ENCODE results near the gene PTH2R. TPM values are rescaled to one million over a fixed set of nuclear protein-coding genes. Genes with fewer than 3 reads are reported as not detected.

Gene PTH2R
- total RNA-seq, 1 experiment from 2014 or later = 0.10 TPM

GRCh38 chr2:208399201-208399600, 7.4 kb upstream of the PTH2R start:
- no peaks in the 10 kb centered on the region for H3K9me3 ChIP-seq (ENCODE audit: control insufficient read depth, insufficient read depth, low read depth, low read length)
- no TSS peak for BruUV-seq (replicated peaks)
- H3K4me3 ChIP-seq (ENCODE audit: low read depth in 2 of 2, low read length in 2 of 2) = no peak overlapping the region
- H3K36me3 ChIP-seq (ENCODE audit: control insufficient read depth, insufficient read depth, low read length) = no peaks in the 10 kb centered on the region
- H3K27me3 ChIP-seq (ENCODE audit: control insufficient read depth, insufficient read depth, low read length) = peaks cover 15% of the 10 kb centered on the region
- no peak for TF ChIP-seq REST (IDR thresholded peaks at IDR 0.05; ENCODE audit: insufficient read depth in 1 of 2, low read depth in 2 of 2, low read length in 1 of 2)
- TF ChIP-seq POLR2AphosphoS5 (IDR thresholded peaks at IDR 0.05; ENCODE audit: low read depth, low read length) = no peak
- no peak for TF ChIP-seq TCF7L2 (IDR thresholded peaks at IDR 0.05; ENCODE audit: low read depth, low read length)
- TF ChIP-seq SIN3A (IDR thresholded peaks at IDR 0.05; ENCODE audit: borderline replicate concordance, insufficient read depth, low read depth, low read length) = no peak
- TF ChIP-seq, protein P1, sequence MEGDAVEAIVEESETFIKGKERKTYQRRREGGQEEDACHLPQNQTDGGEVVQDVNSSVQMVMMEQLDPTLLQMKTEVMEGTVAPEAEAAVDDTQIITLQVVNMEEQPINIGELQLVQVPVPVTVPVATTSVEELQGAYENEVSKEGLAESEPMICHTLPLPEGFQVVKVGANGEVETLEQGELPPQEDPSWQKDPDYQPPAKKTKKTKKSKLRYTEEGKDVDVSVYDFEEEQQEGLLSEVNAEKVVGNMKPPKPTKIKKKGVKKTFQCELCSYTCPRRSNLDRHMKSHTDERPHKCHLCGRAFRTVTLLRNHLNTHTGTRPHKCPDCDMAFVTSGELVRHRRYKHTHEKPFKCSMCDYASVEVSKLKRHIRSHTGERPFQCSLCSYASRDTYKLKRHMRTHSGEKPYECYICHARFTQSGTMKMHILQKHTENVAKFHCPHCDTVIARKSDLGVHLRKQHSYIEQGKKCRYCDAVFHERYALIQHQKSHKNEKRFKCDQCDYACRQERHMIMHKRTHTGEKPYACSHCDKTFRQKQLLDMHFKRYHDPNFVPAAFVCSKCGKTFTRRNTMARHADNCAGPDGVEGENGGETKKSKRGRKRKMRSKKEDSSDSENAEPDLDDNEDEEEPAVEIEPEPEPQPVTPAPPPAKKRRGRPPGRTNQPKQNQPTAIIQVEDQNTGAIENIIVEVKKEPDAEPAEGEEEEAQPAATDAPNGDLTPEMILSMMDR (IDR thresholded peaks at IDR 0.05) = no peak
- intact Hi-C loops (cut with micrococcal nuclease; ENCODE audit: unreplicated experiment) = loop anchor here (5.0 to 10.0 kb wide), 2 partner anchors 1023 to 1796 kb away; partner anchors contain the start of gene MAP2
- CTCF ChIA-PET = no interaction called here
- ATAC-seq (no peak), DNase-seq (ENCODE audit: low read depth, low spot score) (no peak)
- in situ Hi-C loops (cut with HindIII; ENCODE audit: low pct_unique_long_range_greater_than_20kb, low sequenced_read_pairs) = loop anchor here (5.0 kb wide), 1 partner anchor 933 kb away; no protein-coding TSS in a partner anchor
- no peak overlapping the region for H3K27ac ChIP-seq (ENCODE audit: low read length)
- POLR2A ChIA-PET = no interaction called here
- H3K4me1 ChIP-seq (ENCODE audit: control insufficient read depth, insufficient read depth, low read length) = no peaks in the 10 kb centered on the region

DNA sequence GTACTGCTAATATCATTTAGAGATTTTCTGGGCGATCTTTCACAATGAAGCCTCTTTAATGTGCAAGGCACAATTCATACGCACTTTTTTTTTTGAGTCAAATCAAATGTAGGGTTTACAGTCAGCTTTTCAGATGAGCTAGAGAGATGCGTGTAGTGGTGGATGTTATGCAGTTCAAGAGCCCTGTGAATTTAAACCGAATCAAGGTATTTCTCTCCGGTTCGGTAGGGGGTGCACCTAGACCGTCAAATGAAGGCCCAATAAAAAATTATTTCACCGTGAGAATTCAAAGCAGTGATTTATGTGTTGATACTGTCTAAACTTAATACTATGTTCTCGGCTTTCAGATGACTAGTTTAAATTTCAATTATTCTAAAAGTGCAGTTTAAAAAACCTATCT, 1.1 kb downstream of the PTH2R start:
- H3K36me3 ChIP-seq (ENCODE audit: control insufficient read depth, insufficient read depth, low read length) = no peaks in the 10 kb centered on the region
- no TSS peak for BruUV-seq (replicated peaks)
- H3K27me3 ChIP-seq (ENCODE audit: control insufficient read depth, insufficient read depth, low read length) = peaks cover 49% of the 10 kb centered on the region
- no peaks in the 10 kb centered on the region for H3K9me3 ChIP-seq (ENCODE audit: control insufficient read depth, insufficient read depth, low read depth, low read length)
- ChIA-PET CTCF (interaction anchor here (0.6 to 1.3 kb wide), 6 partner anchors 10 to 1104 kb away, joined by 3 to 7 read pairs (median 4); partner anchors contain the start of gene MAP2), POLR2A (no interaction called here)
- no peak overlapping the region for H3K27ac ChIP-seq (ENCODE audit: low read length)
- no peak overlapping the region for H3K4me3 ChIP-seq (ENCODE audit: low read depth in 2 of 2, low read length in 2 of 2)
- TF ChIP-seq, protein P1 (IDR thresholded peaks at IDR 0.05) = peak; percentile 68
- TF ChIP-seq SIN3A (IDR thresholded peaks at IDR 0.05; ENCODE audit: borderline replicate concordance, insufficient read depth, low read depth, low read length) (no peak), REST (IDR thresholded peaks at IDR 0.05; ENCODE audit: insufficient read depth in 1 of 2, low read depth in 2 of 2, low read length in 1 of 2) (no peak), POLR2AphosphoS5 (IDR thresholded peaks at IDR 0.05; ENCODE audit: low read depth, low read length) (no peak), TCF7L2 (IDR thresholded peaks at IDR 0.05; ENCODE audit: low read depth, low read length) (no peak)
- intact Hi-C loops (cut with micrococcal nuclease; ENCODE audit: unreplicated experiment) (loop anchor here (2.0 to 10.0 kb wide), 3 partner anchors 800 to 1157 kb away; no protein-coding TSS in a partner anchor), in situ Hi-C loops (cut with HindIII; ENCODE audit: low pct_unique_long_range_greater_than_20kb, low sequenced_read_pairs) (no loop called here)
- no peaks in the 10 kb centered on the region for H3K4me1 ChIP-seq (ENCODE audit: control insufficient read depth, insufficient read depth, low read length)
- peak; percentile 88 for ATAC-seq
- DNase-seq (ENCODE audit: low read depth, low spot score) = no peak

Measured in Panc1 (cell line).